Ectodermal cell (in vitro differentiated cells): Measurements from ENCODE around the gene PPL.
"Not testable (repeated sequence)": the region's sequence is repeated elsewhere in the genome, so short reads cannot be mapped to it uniquely, and the experiment has no call there.

Source experiments
- H3K27ac ChIP-seq: 2 replicates; pipeline ENCODE4 v1.7.0; 2013; ENCODE audit warnings: mild to moderate bottlenecking, low read depth, low read length; ENCODE audit not compliant: insufficient read depth, poor library complexity, severe bottlenecking
- H3K27me3 ChIP-seq: 2 replicates; pipeline ENCODE4 v1.7.0; 2013; ENCODE audit warnings: mild to moderate bottlenecking, low read length; ENCODE audit not compliant: insufficient read depth, control insufficient read depth, poor library complexity, severe bottlenecking
- H3K36me3 ChIP-seq: one replicate; pipeline ENCODE4 v1.7.0; 2013; ENCODE audit warnings: low read length; ENCODE audit not compliant: control insufficient read depth, insufficient read depth
- H3K4me1 ChIP-seq: one replicate; pipeline ENCODE4 v1.7.0; 2013; ENCODE audit warnings: low read length; ENCODE audit not compliant: control insufficient read depth, insufficient read depth
- H3K4me3 ChIP-seq: 2 replicates; pipeline ENCODE4 v1.7.0; 2013; ENCODE audit warnings: low read depth, low read length, control low read depth; ENCODE audit not compliant: insufficient read depth
- H3K9me3 ChIP-seq: 2 replicates; pipeline ENCODE4 v1.7.0; 2013; ENCODE audit warnings: mild to moderate bottlenecking, low read length, moderate library complexity; ENCODE audit not compliant: control insufficient read depth
- WGBS, 2 experiments: methylation state at CpG; one replicate each; pipeline ENCODE4 v1.1.7; 2013; ENCODE audit warnings: missing lambda C conversion rate in 2 of 2; 5-methylcytosine and 5-hydroxymethylcytosine counted together

The PPL gene

DNA sequence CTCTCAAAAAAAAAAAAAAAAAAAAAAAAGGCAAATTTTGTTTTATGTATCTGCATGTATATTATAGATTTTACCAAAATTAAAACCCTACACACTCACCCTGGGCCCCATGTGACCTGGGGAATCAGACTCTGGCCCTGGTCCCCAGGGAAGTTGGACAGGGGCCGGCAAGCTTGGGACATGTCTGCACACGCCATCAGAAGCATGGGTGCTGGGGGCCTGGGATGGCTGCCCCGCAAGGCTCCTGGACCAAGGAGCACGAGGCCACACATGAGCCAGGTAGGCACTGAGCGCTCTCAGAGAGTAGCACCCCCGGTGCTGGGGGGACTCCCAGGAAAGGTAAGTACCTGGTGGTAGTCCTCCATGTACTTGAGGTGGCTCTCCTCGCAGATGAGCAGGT, 39.6 kb downstream of the PPL start:
- Histone ChIP-seq H3K4me1 (no peaks in the 10 kb centered on the region), H3K4me3 (no peak overlapping the region), H3K36me3 (no peaks in the 10 kb centered on the region), H3K9me3 (no peaks in the 10 kb centered on the region), H3K27me3 (no peaks in the 10 kb centered on the region), H3K27ac (no peak overlapping the region)
- 94 to 97% methylated on average over 7 of the region's 7 CpGs for WGBS, 2 experiments

DNA sequence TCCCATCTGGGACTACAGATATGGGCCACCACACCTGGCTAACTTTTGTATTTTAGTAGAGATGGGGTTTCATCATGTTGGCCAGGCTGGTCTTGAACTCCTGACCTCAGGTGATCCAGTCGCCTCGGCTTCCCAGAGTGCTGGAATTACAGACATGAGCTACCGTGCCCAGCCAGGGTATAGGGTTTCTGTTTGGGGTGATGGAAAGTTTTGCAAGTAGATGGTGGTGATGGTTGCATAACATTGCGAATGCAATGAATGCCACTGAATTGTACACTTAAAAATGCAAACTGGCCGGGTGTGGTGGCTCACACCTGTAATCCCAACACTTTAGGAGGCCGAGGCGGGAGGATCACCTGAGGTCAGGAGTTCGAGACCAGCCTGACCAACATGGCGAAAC, 40.2 kb downstream of the PPL start:
- H3K4me1 ChIP-seq, H3K9me3 ChIP-seq, H3K27me3 ChIP-seq, H3K36me3 ChIP-seq, H3K4me3 ChIP-seq, H3K27ac ChIP-seq: not testable (repeated sequence)
- 89 to 94% methylated on average over 9 of the region's 9 CpGs for WGBS, 2 experiments

DNA sequence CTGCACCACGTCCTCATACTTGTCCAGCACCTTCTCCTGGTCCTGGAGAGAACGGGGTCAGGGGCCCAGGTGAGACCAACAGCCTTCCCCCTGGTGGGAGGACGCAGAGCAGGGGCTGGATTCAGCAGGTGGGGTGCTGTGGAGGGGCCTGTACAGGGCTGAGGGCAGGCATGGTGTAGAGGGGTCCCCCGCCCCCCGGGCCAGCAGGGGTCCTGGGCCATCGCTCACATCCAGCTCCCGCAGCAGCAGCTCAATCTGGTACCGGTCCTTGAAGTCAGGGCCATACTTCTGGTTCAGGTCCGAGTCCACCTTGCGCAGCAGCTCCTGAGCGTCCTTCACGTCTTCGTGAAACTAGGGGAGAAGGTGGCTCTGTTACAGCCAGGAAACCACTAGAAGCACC, 41.6 kb downstream of the PPL start:
- no peaks in the 10 kb centered on the region for H3K27me3 ChIP-seq
- H3K9me3 ChIP-seq: no peaks in the 10 kb centered on the region
- no peaks in the 10 kb centered on the region for H3K36me3 ChIP-seq
- no peak overlapping the region for H3K27ac ChIP-seq
- no peak overlapping the region for H3K4me3 ChIP-seq
- no peaks in the 10 kb centered on the region for H3K4me1 ChIP-seq
- WGBS, 2 experiments: 94 to 95% methylated on average over 13 of the region's 13 CpGs

DNA sequence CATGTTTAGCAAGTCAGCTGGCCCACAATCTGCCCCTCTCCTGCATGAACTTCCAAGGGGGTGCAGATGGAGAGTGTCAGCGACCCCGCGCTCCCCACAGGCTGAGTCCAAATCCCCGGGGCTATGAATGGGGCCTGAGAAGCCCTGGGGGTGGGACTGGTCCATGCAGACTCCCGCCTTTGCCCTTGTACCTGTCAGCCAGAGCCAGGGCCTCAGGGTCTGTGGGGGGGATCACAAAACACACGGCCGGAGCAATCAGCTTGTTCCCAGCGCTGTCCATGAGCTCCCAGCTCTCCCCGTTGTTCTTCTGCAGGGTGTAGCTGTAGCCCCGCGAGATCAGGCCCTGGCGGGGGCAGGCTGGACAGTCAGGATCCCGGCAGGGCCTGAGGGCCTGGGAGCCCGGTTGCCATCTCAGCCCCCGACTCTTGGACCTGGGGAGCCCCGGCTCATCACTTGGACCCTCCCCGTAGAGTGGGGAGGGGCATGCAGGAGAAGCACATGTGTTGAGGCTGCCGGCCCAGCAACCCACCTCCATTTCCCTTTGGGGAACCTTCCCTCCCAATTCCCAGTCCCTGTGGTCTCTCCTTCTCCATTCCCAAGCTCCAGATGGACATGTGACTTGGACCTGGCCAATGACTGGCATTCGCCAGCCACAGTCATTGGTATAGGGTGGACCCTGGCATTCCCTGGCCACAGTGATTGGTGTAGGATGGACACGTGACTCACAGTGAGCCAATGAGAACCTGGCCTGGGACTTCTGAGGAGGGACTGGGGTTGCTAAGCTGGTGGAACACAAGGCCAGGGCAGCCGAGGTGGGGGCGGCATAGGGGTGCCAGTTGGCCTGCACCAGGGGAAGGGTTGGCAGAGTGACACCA, 42.4 kb downstream of the PPL start:
- Histone ChIP-seq H3K4me3 (no peak overlapping the region), H3K9me3 (no peaks in the 10 kb centered on the region), H3K27me3 (no peaks in the 10 kb centered on the region), H3K27ac (no peak overlapping the region), H3K36me3 (no peaks in the 10 kb centered on the region), H3K4me1 (no peaks in the 10 kb centered on the region)
- 93 to 95% methylated on average over 22 of the region's 22 CpGs for WGBS, 2 experiments

GRCh38 chr16:4893103-4893862, 43.7 kb downstream of the PPL start:
- Histone ChIP-seq H3K9me3 (no peaks in the 10 kb centered on the region), H3K27ac (no peak overlapping the region), H3K4me1 (no peaks in the 10 kb centered on the region), H3K36me3 (no peaks in the 10 kb centered on the region), H3K4me3 (no peak overlapping the region), H3K27me3 (no peaks in the 10 kb centered on the region)
- 94% methylated on average over 26 of the region's 26 CpGs for whole genome bisulfite sequencing, 2 experiments

- Histone ChIP-seq H3K27ac (no peak overlapping the region), H3K4me1 (no peaks in the 10 kb centered on the region)
Observed at GRCh38 chr16:4892361-4893102, 44.4 kb downstream of the PPL start.

GRCh38 chr16:4891886-4892216, 45.1 kb downstream of the PPL start:
- Histone ChIP-seq H3K4me3 (no peak overlapping the region), H3K4me1 (no peaks in the 10 kb centered on the region), H3K27ac (no peak overlapping the region), H3K9me3 (no peaks in the 10 kb centered on the region), H3K36me3 (no peaks in the 10 kb centered on the region), H3K27me3 (no peaks in the 10 kb centered on the region)
- WGBS, 2 experiments: 90% methylated on average over 12 of the region's 12 CpGs

More at GRCh38 chr16:4892361-4893102, 44.4 kb downstream of the PPL start:
- 88 to 89% methylated on average over 23 of the region's 23 CpGs for WGBS, 2 experiments
- Histone ChIP-seq H3K36me3 (no peaks in the 10 kb centered on the region), H3K4me3 (no peak overlapping the region), H3K9me3 (no peaks in the 10 kb centered on the region), H3K27me3 (no peaks in the 10 kb centered on the region)

DNA sequence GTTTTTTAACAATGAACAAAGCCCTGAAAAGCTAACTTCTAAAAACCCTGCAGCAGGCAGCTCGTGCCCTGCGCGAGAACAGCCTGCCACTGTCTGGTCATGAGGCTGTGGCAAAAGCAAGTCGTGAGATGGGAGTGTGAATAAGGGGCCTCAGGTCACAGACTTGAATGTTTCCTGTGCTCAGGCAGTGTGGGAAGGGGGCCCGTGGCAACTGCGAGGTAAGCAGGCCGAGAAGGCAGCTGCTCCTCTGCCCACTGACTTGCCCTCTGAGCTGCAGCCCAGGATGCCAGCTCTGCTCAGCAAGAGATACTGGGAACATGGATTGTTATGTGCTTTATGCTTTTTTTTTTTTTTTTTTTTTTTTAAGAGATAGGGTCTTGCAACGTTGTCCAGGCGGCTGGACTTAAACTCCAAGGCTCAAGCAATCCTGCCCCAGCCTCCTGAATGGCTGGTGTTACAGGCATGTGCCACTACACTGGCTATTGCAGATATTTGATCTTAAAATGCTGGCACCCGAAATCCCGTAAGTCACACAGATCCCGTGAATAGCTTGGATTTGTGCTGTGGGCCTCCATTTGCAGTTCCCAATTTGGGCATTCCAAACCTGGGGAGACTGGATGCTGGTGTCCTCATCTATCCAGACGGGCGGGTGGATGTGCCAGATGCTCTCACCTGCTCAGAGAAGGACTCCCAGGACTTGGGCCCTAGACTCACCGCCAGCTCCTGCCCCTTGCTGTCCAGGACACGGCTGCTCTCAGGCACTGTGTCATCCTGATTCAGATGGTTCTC, 45.7 kb downstream of the PPL start:
- H3K27ac ChIP-seq: no peak overlapping the region
- no peaks in the 10 kb centered on the region for H3K27me3 ChIP-seq
- H3K9me3 ChIP-seq: no peaks in the 10 kb centered on the region
- H3K36me3 ChIP-seq: no peaks in the 10 kb centered on the region
- H3K4me3 ChIP-seq: no peak overlapping the region
- WGBS, 2 experiments: 93 to 97% methylated on average over 16 of the region's 16 CpGs
- no peaks in the 10 kb centered on the region for H3K4me1 ChIP-seq

DNA sequence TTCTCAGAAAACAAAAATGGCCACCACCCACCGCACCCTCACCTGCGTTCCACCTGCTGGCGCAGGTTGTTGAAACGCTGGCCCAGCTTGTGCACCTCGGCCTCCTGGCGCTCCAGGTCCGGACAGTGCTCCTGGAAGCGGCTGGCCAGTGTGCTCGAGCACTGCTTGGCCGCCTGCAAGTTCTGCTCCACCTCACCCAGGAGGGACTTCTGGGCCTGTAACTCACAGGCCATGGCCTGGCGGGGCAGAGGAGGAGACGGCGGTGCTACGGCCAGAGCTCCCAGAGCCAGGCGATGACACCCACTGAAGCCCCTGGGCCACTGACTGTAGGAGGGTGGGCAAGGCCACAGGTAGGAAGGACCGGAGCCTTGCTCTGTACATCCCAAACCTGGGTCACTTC, 46.3 kb downstream of the PPL start:
- H3K9me3 ChIP-seq: no peaks in the 10 kb centered on the region
- H3K4me3 ChIP-seq: no peak overlapping the region
- H3K4me1 ChIP-seq: no peaks in the 10 kb centered on the region
- H3K27me3 ChIP-seq: no peaks in the 10 kb centered on the region
- peaks cover under 1% of the 10 kb centered on the region for H3K36me3 ChIP-seq
- whole genome bisulfite sequencing, 2 experiments: 95 to 97% methylated on average over 16 of the region's 16 CpGs
- no peak overlapping the region for H3K27ac ChIP-seq
